Amniotic stem cell (primary cell): Measurements from ENCODE around the gene DACT2.
"Not testable (repeated sequence)": the region's sequence is repeated elsewhere in the genome, so short reads cannot be mapped to it uniquely, and the experiment has no call there.

Experiments used
- DNase-seq: peaks from one replicate; lab custom pipeline; 2025; lab: John Stamatoyannopoulos, UW

The DACT2 gene

DNA sequence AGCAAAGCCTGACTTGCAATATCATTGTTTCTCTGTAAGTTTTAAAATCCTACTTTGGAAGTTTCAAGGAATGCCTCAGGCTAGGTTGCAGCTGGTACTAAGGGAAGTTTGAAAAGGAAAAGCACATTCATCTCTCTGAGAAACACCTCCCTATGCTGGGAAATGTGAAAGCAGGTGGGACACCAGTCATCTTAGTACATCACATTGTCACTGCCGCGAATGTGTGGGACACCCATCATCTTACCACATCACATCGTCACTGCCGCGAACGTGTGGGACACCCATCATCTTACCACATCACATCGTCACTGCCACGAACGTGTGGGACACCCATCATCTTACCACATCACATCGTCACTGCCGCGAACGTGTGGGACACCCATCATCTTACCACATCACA lies 38.3 kb downstream of the DACT2 start:
- DNase-seq: not testable (repeated sequence)

DNA sequence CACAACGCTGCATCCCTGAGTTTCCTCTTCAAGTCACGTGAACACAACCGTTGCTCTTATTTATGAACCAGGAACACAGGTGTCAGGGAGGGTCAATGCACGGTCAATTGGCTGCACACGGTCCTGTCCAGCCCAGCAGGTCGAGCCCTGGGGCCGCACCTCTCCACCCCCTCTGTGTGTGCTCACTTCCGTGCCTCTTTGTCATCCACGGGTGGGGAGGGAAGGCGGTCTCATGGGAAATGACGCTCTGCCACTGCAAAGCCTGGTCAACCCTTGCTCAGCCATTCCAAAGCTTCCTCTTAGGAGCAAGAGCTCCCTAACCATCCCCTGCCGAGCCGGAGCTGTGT lies 38.7 kb downstream of the DACT2 start:
- no peak for DNase-seq

DNA sequence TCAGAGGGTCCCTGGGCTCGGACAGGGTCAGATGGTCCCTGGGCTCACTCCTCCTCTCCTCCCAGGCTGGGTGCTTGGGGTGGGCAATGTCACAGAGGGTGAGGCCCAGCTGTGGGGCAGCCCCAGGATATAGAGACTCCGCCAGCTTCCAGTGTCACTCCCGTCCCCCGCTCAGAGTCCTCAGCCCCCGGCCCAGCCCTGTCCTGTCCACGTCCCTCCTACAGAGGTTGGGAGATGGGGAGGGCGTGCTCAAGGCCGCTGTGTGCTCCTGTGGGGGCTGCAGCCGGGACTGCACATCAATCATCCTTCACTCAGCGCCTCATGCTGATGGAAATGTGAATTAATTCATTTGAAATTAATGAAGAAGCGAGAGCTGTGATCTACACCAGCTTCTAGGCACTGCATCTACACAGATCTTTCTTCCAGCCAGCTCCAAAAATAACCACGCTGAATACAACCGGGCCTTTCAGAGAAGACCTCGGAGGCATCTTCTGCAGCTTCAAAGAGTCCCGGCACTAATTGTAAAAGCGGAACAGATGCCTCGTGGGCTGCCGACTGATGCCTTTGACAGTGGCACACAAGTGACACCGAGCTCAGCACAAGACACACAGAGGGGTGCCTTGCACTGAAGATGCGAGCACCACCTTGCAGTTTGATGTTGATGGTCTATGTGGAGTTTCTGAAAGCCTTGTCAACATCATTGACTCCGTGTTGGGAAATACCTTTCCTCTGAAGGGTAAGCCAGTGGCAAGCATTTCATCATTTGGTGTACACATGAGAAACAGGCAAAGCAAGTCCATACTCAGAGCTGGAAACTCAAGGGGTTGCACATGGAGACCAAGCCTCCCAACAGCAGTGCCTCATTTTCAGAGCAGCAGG lies 39.3 kb downstream of the DACT2 start:
- no peak for DNase-seq

DNA sequence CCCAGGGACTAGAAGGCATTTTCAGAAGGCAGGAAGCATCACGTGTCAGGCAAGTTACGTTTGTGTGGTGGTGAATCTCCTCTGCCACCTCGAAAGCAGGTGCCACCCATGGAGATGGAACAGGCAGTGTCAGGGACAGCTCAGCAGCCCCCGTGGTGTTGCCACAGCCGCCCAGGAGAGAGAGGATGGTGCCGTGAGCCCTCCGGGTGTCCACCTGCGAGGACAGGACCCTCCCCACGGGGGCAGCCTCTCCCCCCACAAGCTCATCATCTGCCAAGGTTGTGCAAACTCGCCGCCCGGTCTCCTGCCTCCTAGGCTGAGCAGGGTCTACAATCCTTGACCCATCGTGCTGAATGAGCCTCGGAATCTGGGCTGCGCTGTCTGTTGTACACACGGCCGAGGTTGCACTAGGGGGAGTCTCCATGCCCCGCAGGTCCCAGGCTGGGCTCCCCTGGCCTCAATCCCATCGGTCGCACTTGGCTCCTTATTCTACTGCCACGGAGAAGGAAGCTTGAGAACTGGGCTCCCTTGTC lies 40.1 kb downstream of the DACT2 start:
- no peak for DNase-seq

DNA sequence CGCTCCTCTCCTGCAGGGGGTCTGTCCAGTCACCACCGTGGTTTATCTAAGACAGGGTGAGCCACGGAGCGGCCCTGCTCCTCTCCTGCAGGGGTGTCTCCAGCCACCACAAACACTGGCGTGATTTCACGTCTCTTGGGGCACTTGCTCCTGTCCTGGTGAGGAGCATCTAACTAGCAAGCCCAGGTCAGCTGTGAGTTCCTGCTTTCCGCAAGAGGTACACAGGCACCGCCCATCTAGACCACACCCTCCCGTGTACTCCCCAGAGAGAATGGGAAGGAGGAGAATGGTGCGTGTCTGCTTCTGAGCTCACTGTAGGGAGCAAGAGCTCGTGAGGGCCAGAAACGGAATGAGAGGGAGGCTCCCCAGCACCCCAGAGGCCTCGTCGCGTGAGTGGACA lies 40.7 kb downstream of the DACT2 start:
- DNase-seq: no peak

DNA sequence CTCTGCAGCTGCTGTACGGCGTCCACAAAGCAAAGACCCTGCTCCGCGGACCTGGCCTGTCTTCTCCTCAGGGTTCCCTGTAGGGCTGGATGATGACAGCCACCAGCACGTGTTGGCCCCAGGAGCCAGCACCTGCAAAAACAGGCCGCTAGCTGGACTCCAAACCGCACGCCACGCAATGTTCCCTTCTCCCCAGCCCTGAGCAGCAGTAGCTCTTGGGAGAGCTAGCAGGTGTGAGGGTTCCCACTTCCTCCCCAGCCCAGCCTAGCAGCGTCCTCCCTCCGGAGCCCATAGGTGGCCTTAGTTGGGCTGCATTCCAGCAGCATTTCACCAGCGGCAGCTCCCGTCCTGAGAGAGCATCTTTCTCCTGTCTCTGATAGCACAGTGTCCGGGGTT lies 42.3 kb downstream of the DACT2 start:
- DNase-seq: no peak

DNA sequence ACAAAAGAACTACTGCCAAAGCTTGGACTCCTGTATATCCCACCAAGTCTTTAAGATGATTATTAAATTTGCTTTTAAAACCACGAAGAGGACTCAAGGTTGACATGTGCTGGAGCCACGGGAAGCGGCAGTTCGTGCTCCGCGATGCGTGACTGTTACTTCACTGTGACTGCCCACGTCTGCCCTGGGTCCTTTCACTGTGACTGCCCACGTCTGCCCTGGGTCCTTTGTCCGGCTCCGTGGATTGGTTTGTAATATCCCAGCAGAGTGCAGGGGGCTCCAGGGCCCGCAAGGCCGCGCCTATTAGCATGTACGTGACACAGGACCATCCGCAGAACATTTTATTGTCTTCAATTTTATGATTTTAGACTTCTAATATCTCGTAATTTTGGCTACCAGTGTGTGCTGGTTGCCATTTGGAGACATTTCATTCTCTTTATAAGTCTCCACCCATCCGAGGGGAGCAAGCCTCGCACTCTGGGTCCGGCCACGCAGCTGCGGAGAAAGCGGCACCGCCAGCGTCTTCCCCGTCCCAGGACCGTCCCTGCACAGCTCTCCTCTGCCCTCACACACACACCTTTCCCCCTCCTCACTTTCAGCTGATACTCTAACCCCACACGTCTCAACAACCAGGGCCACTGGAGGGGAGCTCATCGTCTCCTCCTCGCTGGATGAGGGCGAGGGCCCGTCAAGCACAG lies 42.9 kb downstream of the DACT2 start:
- no peak for DNase-seq

DNA sequence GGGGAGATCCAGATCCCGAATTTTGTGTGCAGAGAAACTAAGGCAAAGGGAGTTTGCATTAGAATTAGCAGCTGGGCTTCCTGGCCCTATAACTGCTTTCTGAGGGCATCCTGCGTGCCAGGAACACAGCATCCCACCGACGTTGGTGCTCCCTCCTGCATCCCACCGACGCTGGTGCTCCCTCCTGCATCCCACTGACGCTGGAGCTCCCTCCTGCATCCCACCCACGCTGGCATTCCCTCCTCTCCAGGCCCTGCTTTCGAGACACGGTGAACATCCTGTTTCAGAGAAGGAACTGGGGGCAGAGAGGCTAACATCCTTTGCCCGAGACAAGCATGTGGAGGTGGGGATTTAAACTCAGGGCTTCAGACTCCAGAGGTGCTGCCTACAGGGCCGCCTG lies 44.4 kb downstream of the DACT2 start:
- no peak for DNase-seq

DNA sequence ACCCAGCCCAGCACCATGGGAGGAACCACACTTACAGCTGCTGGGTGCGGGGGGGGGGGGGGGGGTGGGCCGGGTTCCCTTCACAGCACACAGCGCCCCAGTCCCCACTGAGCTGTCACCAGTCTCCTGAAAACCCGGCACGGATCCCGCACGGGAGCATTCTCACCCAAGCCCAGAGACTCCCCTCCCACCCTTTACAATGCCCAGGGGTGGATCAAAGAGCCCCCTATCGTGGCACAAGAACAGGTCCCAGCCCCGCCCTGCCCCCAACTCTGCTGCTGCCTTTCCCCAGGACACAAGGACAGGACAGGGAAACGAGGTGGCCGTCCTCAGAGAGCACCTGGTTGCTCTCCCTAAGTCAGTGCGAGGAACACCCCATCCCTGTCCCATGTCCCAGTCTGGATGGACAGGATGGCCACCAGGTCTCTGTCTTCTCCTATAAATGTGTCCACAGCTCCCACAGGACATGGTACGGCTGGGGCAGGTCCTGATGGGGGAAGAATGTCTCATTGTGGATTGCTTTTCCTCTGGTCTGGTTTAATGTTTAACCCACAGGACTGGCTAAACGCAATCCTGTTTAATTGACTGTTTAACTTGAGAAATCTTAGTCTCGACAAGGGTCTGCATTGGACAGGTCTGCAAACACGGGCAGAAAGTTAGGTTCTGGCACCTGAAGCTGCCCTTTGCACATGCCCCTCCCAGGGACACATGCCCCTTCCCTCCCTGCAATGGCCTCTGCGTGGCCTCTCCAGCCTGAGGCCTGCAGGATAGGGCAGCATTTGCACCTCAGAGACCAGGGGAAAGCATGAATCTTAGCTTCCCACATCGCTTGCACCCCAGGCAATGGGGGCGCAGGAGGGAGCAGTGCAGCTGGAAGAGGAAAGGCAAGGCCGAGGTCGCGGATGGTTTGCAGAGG lies 45.3 kb downstream of the DACT2 start:
- no peak for DNase-seq

DNA sequence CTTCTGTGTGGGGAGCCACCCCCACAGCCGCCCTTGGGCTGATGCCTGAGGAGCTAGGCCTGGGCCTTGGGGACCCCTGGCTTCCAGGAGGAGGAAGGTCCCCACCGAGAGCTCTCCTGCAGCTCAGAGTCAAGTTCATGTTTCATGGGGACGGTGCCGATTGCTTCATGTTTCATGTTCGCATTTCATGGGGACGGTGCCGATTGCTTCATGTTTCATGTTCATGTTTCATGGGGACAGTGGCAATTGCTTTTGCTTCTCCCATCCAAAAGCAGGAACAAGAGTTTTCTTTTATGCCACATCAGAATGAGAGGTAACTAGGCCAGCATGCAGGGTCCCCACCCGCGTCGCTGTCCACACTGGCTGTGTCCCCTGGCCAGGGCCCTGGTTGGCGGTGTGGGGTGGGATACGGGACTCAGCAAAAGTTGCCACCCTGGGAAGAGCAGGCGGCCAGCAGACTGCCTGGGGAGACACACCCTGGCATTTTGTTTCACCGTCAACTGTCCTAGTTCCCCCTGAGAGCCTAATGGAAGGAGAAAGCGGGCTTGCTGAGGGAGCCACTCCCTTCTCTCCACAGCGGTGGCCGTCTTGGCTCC lies 46.0 kb downstream of the DACT2 start:
- no peak for DNase-seq

DNA sequence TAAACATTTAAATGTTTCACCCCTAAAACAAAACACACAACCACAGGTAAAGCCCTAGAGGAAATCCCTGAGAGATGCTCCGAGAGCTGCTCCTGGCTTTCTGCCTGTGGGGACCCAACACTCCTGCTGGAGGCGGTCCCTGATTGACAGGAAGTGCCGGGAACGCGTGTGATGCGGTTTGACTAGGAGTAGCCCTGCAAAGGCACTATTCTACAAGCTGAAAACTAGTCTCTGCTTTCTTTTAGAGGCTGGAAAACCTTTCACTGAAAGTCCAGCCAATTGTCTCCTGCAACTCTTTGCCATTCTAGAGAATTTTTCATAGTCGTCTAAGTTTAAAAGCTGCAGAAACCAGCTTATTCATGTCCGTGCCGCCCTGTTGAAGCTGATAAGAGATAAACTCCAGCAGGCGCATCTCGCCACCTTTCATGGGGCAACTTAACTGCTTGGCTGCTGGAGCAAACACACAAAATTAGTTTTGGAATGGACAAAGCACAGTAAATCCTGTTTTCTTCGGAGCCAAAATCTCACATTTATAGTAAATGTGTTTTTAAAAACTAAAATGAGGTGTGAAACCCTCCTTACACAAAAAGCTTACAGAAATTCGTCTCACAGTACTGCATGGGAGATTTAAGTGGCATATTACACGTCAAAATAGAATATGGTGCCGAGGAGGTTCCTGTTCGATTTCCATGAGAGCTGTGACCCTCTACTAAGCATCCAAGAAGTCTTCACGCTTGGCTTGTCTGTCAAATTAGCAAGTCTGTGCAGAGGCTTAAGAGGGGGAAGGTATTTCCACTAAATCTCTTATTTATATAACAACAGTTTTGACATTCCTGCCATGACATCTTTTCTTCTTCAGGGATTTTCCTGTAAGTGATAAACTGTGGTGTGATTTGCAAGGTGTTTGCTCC lies 46.9 kb downstream of the DACT2 start:
- DNase-seq: no peak

DNA sequence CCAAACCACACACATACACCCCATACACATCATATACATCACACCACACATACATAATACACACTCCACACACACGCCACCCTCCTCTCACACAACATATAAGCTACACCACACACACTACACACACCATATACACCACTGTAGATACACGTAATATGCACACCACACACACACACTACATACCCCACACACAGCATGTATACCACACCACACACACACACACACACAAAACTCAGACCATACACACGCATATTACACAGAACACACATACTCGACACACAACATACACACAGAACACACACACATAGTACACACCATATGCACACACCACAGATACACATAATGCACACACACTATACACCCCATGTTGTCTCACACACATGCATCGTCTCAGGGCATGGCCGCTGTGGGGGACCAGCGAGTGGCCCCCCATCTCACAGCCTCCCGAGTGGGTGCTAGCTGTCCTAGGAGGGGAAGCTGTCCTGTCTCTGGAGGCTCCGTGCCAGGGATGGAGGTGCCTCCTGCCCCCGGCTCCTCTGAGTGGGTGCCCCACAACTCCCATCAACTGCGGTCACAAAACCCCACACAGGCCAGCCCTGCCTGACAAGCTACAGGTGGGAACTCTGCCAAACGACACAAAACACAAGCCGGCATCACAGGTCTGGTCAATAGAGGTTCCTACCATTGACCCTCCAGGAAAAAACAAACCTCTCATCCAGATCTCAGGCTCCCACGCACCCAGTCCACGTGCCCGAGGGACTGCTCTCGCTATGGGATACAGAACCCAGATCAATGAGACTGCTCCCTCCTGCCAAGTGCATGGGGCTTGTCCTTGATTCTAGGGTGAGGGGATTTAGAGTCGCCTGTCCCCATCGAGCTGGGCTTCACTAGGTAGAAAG lies 49.1 kb downstream of the DACT2 start:
- DNase-seq: no peak

DNA sequence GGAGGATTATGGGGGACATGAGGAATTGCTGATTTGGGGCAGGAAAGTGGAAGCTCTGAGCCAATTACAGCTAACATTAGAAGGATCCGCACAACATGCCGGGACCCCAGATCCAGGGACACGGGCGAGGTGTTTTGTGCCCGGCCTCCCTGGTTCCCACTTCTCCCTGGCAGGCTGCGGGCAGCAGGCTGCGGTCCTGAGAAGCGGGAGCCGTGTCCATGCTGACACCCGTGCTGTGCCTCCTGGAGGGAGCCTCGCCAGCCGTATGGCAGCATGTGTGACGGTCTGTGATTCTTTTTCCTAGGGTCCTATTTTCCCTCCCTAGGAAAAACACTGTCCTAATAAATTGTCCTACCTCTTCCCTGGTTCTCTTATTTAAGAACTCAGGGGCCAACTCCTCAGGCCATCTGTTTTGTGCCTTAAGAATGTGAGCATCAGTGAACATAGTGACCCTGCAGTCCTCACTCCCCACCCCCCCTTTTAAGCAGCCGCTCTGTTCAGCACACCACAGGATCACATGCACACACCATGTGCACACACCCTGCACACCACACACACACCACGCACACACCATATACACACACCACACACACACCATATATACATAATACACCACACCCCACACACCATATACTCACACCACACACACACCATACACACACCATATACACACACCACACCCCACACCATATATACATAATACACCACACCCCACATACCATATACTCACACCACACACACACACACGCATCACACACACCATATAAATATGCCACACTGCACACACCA lies 49.9 kb downstream of the DACT2 start:
- no peak for DNase-seq

DNA sequence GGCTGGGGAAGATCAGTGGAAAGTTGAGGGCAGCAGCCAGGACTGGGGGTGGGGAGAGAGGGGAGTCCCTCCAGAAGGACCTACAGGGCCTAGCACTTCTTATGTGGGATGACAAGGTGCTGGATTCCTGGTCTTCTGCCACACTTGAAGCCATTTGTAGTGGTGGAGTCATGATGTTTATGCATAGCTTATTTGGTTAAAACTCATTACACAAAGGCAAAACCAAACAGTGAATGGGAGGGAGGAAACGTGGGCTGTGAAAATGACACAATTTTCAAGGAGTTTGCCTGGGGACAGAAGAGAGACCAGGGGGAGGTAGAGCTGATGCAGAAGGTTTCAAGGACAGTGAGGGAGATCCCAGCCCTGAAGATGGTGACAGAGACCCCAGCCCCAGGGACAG lies 50.8 kb downstream of the DACT2 start:
- no peak for DNase-seq

DNA sequence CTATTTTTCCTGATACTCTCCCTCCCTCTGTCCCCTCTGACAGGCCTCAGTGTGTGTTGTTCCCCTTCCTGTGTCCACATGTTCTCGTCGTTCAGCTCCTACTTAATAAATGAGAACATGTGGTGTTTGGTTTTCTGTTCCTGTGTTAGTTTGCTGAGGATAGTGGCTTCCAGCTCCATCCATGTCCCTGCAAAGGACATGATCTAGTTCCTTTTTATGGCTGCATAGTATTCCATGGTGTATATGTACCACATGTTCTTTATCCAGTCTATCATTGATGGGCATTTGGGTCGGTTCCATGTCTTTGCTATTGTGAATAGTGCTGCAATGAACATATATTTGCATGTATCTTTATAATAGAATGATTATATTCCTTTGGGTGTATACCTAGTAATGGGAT lies 51.8 kb downstream of the DACT2 start:
- not testable (repeated sequence) for DNase-seq

DNA sequence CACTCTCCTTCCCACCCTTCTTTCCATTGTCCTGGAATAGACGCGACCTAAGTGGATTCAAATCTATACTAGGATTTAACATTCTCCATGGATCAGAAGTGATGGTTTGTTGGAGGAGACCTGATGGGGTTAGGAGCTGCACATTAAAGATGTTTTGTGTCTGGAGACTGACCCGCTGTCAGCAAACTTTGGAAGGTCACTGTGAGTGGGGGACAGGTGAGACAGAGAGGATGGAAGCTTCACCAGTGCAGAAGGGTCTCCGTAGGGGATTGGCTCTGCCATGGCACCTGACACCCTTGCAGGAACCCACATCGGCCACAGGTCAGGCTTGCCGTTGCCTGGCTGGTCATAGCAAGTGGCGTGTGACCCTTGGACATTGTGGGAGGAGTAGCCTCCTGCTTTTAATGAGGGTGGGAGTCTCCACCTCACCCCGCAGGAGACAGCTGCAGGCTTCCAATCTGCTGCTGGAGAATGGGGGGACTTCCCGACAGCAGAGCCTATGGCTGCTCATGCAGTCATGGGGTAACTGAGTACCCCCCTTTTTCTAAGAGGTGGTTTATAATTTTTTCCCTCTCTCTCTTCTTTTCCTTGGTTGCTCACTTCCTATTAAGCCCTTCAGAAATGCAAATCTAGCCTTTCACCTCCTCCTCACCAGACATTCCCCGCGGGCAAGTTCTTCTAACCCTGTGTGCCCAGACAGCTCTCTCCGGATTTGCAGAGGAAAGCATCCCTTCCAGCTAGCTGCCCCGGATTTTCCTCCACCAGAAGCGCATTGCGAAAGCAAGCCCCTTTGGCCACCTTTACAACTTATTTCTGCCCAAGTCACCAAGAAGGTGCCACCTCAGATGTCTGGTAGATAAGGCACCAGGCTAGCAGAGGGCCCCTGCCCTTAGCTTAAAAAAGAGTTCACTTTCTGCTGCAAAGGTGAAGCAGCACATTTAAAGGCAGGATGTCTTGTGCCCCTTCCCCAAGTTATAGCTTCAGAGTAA lies 53.5 kb downstream of the DACT2 start:
- no peak for DNase-seq

DNA sequence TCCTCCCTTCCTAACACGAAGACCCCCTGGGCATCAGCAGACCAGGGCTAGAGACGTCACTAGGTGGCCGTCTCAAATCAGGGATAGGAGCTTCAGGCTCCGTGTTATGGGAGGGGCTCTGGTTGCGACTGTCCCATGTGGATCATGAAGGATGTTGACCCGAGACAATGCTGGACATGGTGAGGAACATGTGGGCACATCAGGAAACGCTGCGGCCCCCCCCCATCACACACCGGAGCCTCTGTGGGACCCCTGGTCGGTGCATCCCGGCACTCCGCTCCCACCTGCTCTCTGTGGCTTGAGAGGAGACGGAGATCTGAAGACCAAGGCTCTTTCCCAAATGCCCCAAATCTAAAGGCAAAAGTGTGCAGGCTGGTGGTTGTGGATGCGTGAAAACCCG lies 54.2 kb downstream of the DACT2 start:
- DNase-seq: no peak
